H1 (cell line): ENCODE data around the gene ARHGAP6. TPM values are rescaled to one million over a fixed set of nuclear protein-coding genes. Genes with fewer than 3 reads are reported as not detected.
"Not testable (repeated sequence)": the region's sequence is repeated elsewhere in the genome, so short reads cannot be mapped to it uniquely, and the experiment has no call there.

Source experiments
- CTCF ChIA-PET: fragments of 300-600 bp; sonication (Branson Sonifier 250); formaldehyde crosslinking; loops from one replicate; lab custom pipeline; 2021; ENCODE audit not compliant: partially characterized antibody; lab: Charles Lee
- POLR2A ChIA-PET: fragments of 300-600 bp; sonication (Branson Sonifier 250); formaldehyde crosslinking; loops from one replicate; lab custom pipeline; 2021; ENCODE audit warnings: inconsistent platforms; ENCODE audit not compliant: partially characterized antibody; lab: Charles Lee
- DNase-seq, 2 experiments: peaks; one replicate each; pipeline versions ENCODE4 v3.0.0 to v3.0.0-alpha.2; 2010 to 2022; ENCODE audit warnings: low spot score in 2 of 2, low read depth in 1 of 2, mixed read lengths in 1 of 2
- FAIRE-seq: peaks from 2 replicates; lab custom pipeline; 2011; peaks lifted over from hg19 to GRCh38; lab: Jason Lieb, UNC
- H2AFZ ChIP-seq: 2 replicates; pipeline ENCODE4 v1.8.1; 2012; ENCODE audit warnings: low read length, inconsistent platforms
- H2AK5ac ChIP-seq: 2 replicates; pipeline ENCODE4 v1.6.1; 2013; ENCODE audit warnings: low read depth, low read length
- H2BK120ac ChIP-seq: replicated peaks from 2 replicates; pipeline ENCODE3; 2013; ENCODE audit warnings: low read depth, low read length, inconsistent platforms
- H2BK12ac ChIP-seq: 2 replicates; pipeline ENCODE4 v1.6.1; 2013; ENCODE audit warnings: low read depth, low read length
- H2BK15ac ChIP-seq: 2 replicates; pipeline ENCODE4 v1.6.1; 2013; ENCODE audit warnings: low read length
- H2BK20ac ChIP-seq: 2 replicates; pipeline ENCODE4 v1.6.1; 2013; ENCODE audit warnings: low read length
- H2BK5ac ChIP-seq: 2 replicates; pipeline ENCODE4 v1.6.1; 2013; ENCODE audit warnings: low read depth, low read length
- H3K14ac ChIP-seq: 2 replicates; pipeline ENCODE4 v1.6.1; 2013; ENCODE audit warnings: inconsistent platforms; ENCODE audit not compliant: insufficient read length
- H3K18ac ChIP-seq: 2 replicates; pipeline ENCODE4 v1.6.1; 2013; ENCODE audit warnings: low read length; ENCODE audit errors: extremely low read depth
- H3K23ac ChIP-seq: 2 replicates; pipeline ENCODE4 v1.6.1; 2013; ENCODE audit warnings: inconsistent platforms; ENCODE audit not compliant: insufficient read length
- H3K23me2 ChIP-seq: 2 replicates; pipeline ENCODE4 v1.6.1; 2013; ENCODE audit warnings: low read depth, low read length
- H3K27ac ChIP-seq: 2 replicates; pipeline ENCODE4 v1.6.1; 2011; ENCODE audit warnings: low read depth, low read length, inconsistent platforms
- H3K27me3 ChIP-seq, 4 experiments: replicated peaks in 1 of 4; 1 replicate in 1 of 4; 2 replicates in 3 of 4; pipeline versions ENCODE4 v1.6.1 to v1.8.1; 2011 to 2013; ENCODE audit warnings: low read length in 3 of 4, mild to moderate bottlenecking in 3 of 4, inconsistent platforms in 2 of 4, mixed read lengths in 2 of 4, moderate library complexity in 1 of 4; ENCODE audit not compliant: control insufficient read depth in 3 of 4, insufficient read depth in 3 of 4; ENCODE audit errors: extremely low read depth in 1 of 4
- H3K36me3 ChIP-seq, 4 experiments: 2 replicates each; pipeline versions ENCODE4 v1.6.1 to v1.8.1; 2011 to 2013; ENCODE audit warnings: mild to moderate bottlenecking in 4 of 4, low read length in 3 of 4, moderate library complexity in 2 of 4, control low read depth in 1 of 4, inconsistent platforms in 1 of 4; ENCODE audit not compliant: insufficient read depth in 4 of 4, control insufficient read depth in 2 of 4
- H3K4ac ChIP-seq: replicated peaks from 2 replicates; pipeline ENCODE3; 2013; ENCODE audit warnings: low read length, low read depth, mixed read lengths, inconsistent platforms; ENCODE audit not compliant: insufficient read length
- H3K4me1 ChIP-seq, 4 experiments: replicated peaks in 1 of 4; 1 replicate in 1 of 4; 2 replicates in 3 of 4; pipeline versions ENCODE4 v1.6.1 to v1.8.1; 2011 to 2013; ENCODE audit warnings: low read length in 3 of 4, inconsistent platforms in 2 of 4, mixed read lengths in 1 of 4; ENCODE audit not compliant: insufficient read depth in 4 of 4, control insufficient read depth in 3 of 4
- H3K4me2 ChIP-seq, 2 experiments: 2 replicates each; pipeline versions ENCODE4 v1.6.1 to v1.8.1; 2011 to 2013; ENCODE audit warnings: low read depth in 2 of 2, low read length in 2 of 2, control low read depth in 1 of 2, inconsistent platforms in 1 of 2, mild to moderate bottlenecking in 1 of 2; ENCODE audit not compliant: insufficient read depth in 1 of 2
- H3K4me3 ChIP-seq, 4 experiments: fragments of 200-600, 300-600 bp in 1 of 4; sonication (generic), shearing (Covaris generic), sonication (Bioruptor Twin) in 1 of 4; 2 replicates each; pipeline versions ENCODE4 v1.5.1 to v1.8.1; 2011 to 2016; ENCODE audit warnings: low read length in 4 of 4, low read depth in 3 of 4, control low read depth in 2 of 4, inconsistent platforms in 2 of 4, mild to moderate bottlenecking in 2 of 4, mixed read lengths in 1 of 4, moderate library complexity in 1 of 4; ENCODE audit not compliant: insufficient read depth in 2 of 4; ENCODE audit errors: extremely low read depth in 1 of 4
- H3K56ac ChIP-seq: replicated peaks from 2 replicates; pipeline ENCODE3; 2013; ENCODE audit warnings: low read depth, mild to moderate bottlenecking, mixed read lengths, low read length, inconsistent platforms; ENCODE audit not compliant: insufficient read length
- H3K79me1 ChIP-seq: 2 replicates; pipeline ENCODE4 v1.6.1; 2013; ENCODE audit warnings: low read depth, low read length, control low read depth
- H3K79me2 ChIP-seq, 2 experiments: 2 replicates each; pipeline versions ENCODE4 v1.6.1 to v1.8.1; 2012 to 2013; ENCODE audit warnings: low read length in 2 of 2, mild to moderate bottlenecking in 2 of 2, inconsistent platforms in 1 of 2; ENCODE audit not compliant: insufficient read depth in 2 of 2, control insufficient read depth in 1 of 2
- H3K9ac ChIP-seq, 4 experiments: replicated peaks in 1 of 4; 1 replicate in 1 of 4; 2 replicates in 3 of 4; pipeline versions ENCODE4 v1.6.1 to v1.8.1; 2011 to 2013; ENCODE audit warnings: low read depth in 3 of 4, low read length in 3 of 4, control low read depth in 2 of 4, mild to moderate bottlenecking in 2 of 4, moderate library complexity in 2 of 4, inconsistent platforms in 1 of 4; ENCODE audit errors: extremely low read depth in 1 of 4
- H3K9me3 ChIP-seq, 2 experiments: 2 replicates each; pipeline versions ENCODE4 v1.6.1 to v1.8.1; 2012 to 2013; ENCODE audit warnings: mild to moderate bottlenecking in 2 of 2, moderate library complexity in 2 of 2, control low read depth in 1 of 2, inconsistent platforms in 1 of 2, low read depth in 1 of 2, low read length in 1 of 2, mixed read lengths in 1 of 2; ENCODE audit not compliant: insufficient read depth in 2 of 2
- H4K20me1 ChIP-seq, 2 experiments: replicated peaks in 1 of 2; 2 replicates each; pipeline versions ENCODE3 to v1.8.1; 2011 to 2013; ENCODE audit warnings: inconsistent platforms in 2 of 2, low read length in 2 of 2, mild to moderate bottlenecking in 1 of 2; ENCODE audit not compliant: insufficient read depth in 2 of 2, control insufficient read depth in 1 of 2
- H4K5ac ChIP-seq: 2 replicates; pipeline ENCODE4 v1.6.1; 2013; ENCODE audit warnings: low read length, low read depth, mixed read lengths, inconsistent platforms; ENCODE audit not compliant: insufficient read length
- H4K8ac ChIP-seq: 2 replicates; pipeline ENCODE4 v1.8.0; 2013; ENCODE audit warnings: mild to moderate bottlenecking, moderate library complexity, low read length, inconsistent platforms; ENCODE audit not compliant: insufficient read depth; ENCODE audit errors: extremely low read depth
- H4K91ac ChIP-seq: replicated peaks from 2 replicates; pipeline ENCODE3; 2013; ENCODE audit warnings: low read length, mixed read lengths, inconsistent platforms; ENCODE audit not compliant: insufficient read length
- WGBS, 2 experiments: shearing (Covaris generic) in 1 of 2; methylation state at CpG; one replicate each; pipeline versions ENCODE4 v1.1.6 to v1.1.7; 2013 to 2015; ENCODE audit warnings: low lambda C conversion rate in 2 of 2, mixed read lengths in 2 of 2, inconsistent platforms in 1 of 2, low coverage in 1 of 2, missing lambda C conversion rate in 1 of 2; ENCODE audit not compliant: insufficient replicate concordance in 2 of 2, insufficient coverage in 1 of 2, insufficient read length in 1 of 2; ENCODE audit errors: extremely low coverage in 1 of 2, missing lambda C conversion rate in 1 of 2; 5-methylcytosine and 5-hydroxymethylcytosine counted together
- polyA plus RNA-seq, 7 experiments: library from polyadenylated mRNA; depleted of rRNA in 3 of 7; stranded (reverse) in 5 of 7; unstranded in 2 of 7; fragments of >200 nt in 5 of 7; fragments of 200-250 nt in 2 of 7; gene quantifications; 1 replicate in 5 of 7; 2 replicates in 1 of 7; 4 replicates in 1 of 7; pipeline versions ENCODE4 v1.2.1 to v1.2.3, GENCODE V29; 2011 to 2013; ENCODE audit warnings: missing spikeins in 2 of 7, mixed read lengths in 2 of 7
- total RNA-seq: library from RNA; stranded (reverse); fragmentation: NEBNext Ultra II Directional; extraction: Animal tissue kit (Norgen Biotek cat#: 25700); gene quantifications from 2 replicates; pipeline ENCODE4 v1.2.1, GENCODE V29; 2021

ARHGAP6 gene
- total and polyA plus RNA-seq, 2 of the 8 experiments (the other 6 are each of a cell fraction or from before 2014, with no cell fraction given): 0.35 to 0.82 TPM

- H3K4ac ChIP-seq, H3K79me2 ChIP-seq, H3K14ac ChIP-seq, H3K9me3 ChIP-seq, POLR2A ChIA-PET, H3K4me1 ChIP-seq, H3K4me2 ChIP-seq, H2BK120ac ChIP-seq, H4K91ac ChIP-seq, H3K27me3 ChIP-seq, H3K23me2 ChIP-seq, DNase-seq, H3K36me3 ChIP-seq, H3K23ac ChIP-seq, H3K4me3 ChIP-seq, H3K79me1 ChIP-seq, H2AK5ac ChIP-seq, H2BK5ac ChIP-seq, FAIRE-seq, H3K56ac ChIP-seq, H4K5ac ChIP-seq, CTCF ChIA-PET, H2BK12ac ChIP-seq, H2BK15ac ChIP-seq, H3K9ac ChIP-seq, H2AFZ ChIP-seq, H4K20me1 ChIP-seq, H3K18ac ChIP-seq, H4K8ac ChIP-seq, H3K27ac ChIP-seq, H2BK20ac ChIP-seq: not testable (repeated sequence)
- 100% methylated on average over 1 of the region's 3 CpGs; no CpG with 5 or more reads in 1 of the 2 experiments for WGBS, 2 experiments
Measured at GRCh38 chrX:11361666-11362065, 304.1 kb downstream of the ARHGAP6 start.

GRCh38 chrX:11355944-11356343, 309.8 kb downstream of the ARHGAP6 start:
- H3K36me3 ChIP-seq, H2BK15ac ChIP-seq, H2BK120ac ChIP-seq, H3K14ac ChIP-seq, H3K4me2 ChIP-seq, H3K9ac ChIP-seq, H4K8ac ChIP-seq, H4K5ac ChIP-seq, DNase-seq, H2BK12ac ChIP-seq, H2BK20ac ChIP-seq, H3K23ac ChIP-seq, FAIRE-seq, H3K23me2 ChIP-seq, POLR2A ChIA-PET, H2BK5ac ChIP-seq, H3K9me3 ChIP-seq, H4K91ac ChIP-seq, H3K4me1 ChIP-seq, H2AFZ ChIP-seq, H3K4me3 ChIP-seq, H3K79me1 ChIP-seq, H4K20me1 ChIP-seq, H3K79me2 ChIP-seq, H3K18ac ChIP-seq, H3K56ac ChIP-seq, H3K27me3 ChIP-seq, H3K4ac ChIP-seq, CTCF ChIA-PET, H3K27ac ChIP-seq, H2AK5ac ChIP-seq: not testable (repeated sequence)
- WGBS, 2 experiments: no CpG with 5 or more reads among the region's 2 CpGs
